Effector memory CD4-positive, alpha-beta T cell (primary cell): ENCODE measurements around the gene TBC1D9B.
"Not testable (repeated sequence)": the region's sequence is repeated elsewhere in the genome, so short reads cannot be mapped to it uniquely, and the experiment has no call there.

ENCODE experiments used
- DNase-seq, 3 donors: peaks; one replicate each; pipeline ENCODE4 v3.0.0-alpha.2; 2020
- H3K27ac ChIP-seq: 2 replicates; pipeline ENCODE4 v1.7.0; 2013; ENCODE audit warnings: mild to moderate bottlenecking, low read length, moderate library complexity; ENCODE audit not compliant: insufficient read depth, poor library complexity, severe bottlenecking
- H3K27me3 ChIP-seq: replicated peaks from 2 replicates; pipeline ENCODE4 v1.7.0; 2013; ENCODE audit warnings: mild to moderate bottlenecking, low read length; ENCODE audit not compliant: insufficient read depth, control insufficient read depth, poor library complexity, severe bottlenecking
- H3K36me3 ChIP-seq: 2 replicates; pipeline ENCODE4 v1.7.0; 2013; ENCODE audit warnings: mild to moderate bottlenecking, low read length, moderate library complexity; ENCODE audit not compliant: control insufficient read depth, insufficient read depth
- H3K4me1 ChIP-seq: 2 replicates; pipeline ENCODE4 v1.7.0; 2013; ENCODE audit warnings: low read length, mild to moderate bottlenecking; ENCODE audit not compliant: control insufficient read depth, insufficient read depth, poor library complexity, severe bottlenecking
- H3K4me3 ChIP-seq: 2 replicates; pipeline ENCODE4 v1.7.0; 2013; ENCODE audit warnings: low read length, low read depth, mild to moderate bottlenecking; ENCODE audit not compliant: insufficient read depth, poor library complexity, severe bottlenecking
- H3K9me3 ChIP-seq: 2 replicates; pipeline ENCODE4 v1.7.0; 2013; ENCODE audit warnings: mild to moderate bottlenecking, low read length, moderate library complexity; ENCODE audit not compliant: control insufficient read depth

The TBC1D9B gene

DNA sequence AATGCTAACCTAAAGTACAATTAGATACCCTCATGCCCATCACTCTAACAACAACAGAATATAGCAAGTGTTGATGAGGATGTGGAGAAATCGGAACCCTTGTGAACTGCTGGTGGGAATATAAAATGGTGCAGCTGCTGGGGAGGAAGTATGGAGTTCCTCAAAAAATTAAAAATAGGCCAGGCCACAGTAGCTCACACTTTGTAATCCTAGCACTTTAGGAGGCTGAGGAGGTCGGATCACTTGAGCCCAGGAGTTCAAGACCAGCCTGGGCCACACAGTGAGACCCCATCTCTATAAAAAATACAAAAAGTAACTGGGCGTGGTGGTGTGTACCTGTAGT, 31.1 kb downstream of the TBC1D9B start:
- Histone ChIP-seq H3K27me3 (no peaks in the 10 kb centered on the region), H3K9me3 (no peaks in the 10 kb centered on the region), H3K36me3 (peaks cover 43% of the 10 kb centered on the region), H3K4me3 (no peak overlapping the region), H3K4me1 (no peaks in the 10 kb centered on the region), H3K27ac (no peak overlapping the region)
- DNase-seq = no peak

DNA sequence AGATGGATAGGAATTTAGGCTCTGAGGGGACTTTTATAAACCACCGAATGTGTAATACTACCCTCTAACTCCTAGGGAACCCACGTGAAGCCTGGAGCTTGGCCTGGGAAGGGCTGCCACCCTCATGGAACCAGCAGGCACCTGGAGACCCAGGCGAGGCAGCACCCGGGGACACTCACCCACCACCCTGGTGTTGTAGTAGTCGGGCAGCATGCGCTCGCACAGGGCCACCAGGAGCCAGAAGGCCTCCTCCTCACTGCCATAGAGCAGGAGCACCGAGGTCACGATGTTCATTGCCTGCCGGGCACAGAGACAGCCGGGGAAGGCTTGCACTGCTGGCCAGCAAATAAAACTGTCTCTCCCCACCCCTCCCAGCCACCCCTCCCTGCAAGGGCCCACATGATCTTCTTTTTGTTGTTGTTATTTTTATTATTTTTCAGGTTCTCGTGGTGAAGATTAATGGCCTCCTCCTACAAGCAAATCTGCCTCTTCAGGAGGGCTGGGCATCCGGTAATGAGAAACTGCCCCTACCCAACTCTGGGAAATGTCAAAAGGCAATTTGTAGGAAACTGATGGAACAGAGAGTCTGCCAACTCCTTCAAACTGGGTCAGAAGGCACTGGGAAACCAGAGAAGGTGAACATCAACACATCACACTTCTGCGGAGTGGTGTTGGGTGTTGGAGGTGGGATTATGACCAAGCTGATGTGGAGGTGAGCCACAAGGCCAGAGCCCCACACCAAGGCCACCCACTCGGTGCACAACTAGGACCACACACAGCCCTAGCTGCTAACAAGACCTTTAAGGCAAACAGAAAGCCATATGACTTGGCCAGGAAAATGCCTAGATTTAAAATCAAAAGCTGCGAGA, 31.7 kb downstream of the TBC1D9B start:
- Histone ChIP-seq H3K27me3 (no peaks in the 10 kb centered on the region), H3K4me1 (no peaks in the 10 kb centered on the region), H3K27ac (no peak overlapping the region), H3K36me3 (peaks cover 43% of the 10 kb centered on the region), H3K4me3 (no peak overlapping the region), H3K9me3 (no peaks in the 10 kb centered on the region)
- no peak for DNase-seq

DNA sequence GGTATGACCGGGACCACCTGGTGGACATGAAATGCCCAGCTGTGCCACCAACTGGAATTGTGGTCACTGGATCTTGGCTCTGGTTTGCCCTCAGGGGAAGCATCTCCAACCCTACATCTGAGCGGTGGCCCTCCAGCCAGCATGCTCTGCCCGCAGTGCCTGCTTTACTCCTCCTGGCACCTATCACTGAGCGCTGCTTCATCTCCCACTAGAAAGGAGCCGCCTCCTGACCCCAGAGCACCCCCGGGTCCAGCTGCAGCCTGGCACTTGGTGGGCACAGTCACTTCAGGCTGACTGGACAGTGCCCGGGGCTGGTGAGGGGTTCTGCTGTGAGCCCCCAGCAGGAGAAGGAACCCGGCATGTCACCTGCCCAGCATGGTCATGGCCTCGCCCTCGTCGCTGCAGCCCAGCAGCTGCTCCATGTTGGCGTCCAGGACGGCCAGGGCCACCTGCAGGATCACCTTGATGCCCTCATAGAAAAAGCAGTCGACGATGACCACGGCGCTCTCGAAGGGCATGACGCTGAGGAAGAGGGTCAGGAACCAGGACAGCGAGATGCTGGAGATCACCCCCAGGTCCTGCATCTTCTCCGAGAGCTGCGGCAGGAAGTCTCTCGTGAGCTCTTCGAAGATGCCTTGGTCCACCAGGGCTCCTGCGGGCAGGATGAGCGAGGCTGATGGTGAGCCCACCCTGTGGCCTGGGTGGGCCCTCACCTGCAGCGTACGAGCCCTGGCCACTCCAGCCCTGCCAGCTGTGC, 33.0 kb downstream of the TBC1D9B start:
- Histone ChIP-seq H3K4me3 (no peak overlapping the region), H3K27ac (no peak overlapping the region), H3K36me3 (peaks cover 43% of the 10 kb centered on the region), H3K27me3 (no peaks in the 10 kb centered on the region), H3K9me3 (no peaks in the 10 kb centered on the region), H3K4me1 (no peaks in the 10 kb centered on the region)
- DNase-seq = no peak

DNA sequence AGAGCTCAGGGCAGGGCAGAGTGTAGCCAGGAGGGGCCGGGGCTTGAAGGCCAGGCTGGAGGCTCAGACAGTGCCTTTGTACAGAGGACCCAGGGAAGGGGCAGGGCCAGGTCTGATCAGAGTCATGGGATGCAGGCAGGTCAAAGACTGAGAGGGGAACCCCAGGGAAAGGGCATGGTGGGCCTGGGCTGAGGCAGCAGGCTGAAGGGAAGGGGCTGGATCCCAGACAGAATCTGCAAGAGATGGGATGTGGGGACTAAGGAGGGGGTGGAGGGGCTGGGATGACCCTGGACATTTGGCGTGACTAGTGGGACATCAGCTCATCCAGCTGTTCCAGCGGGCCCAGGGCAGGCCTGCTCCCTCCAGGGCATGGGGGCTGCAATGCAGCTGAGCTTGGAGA, 33.6 kb downstream of the TBC1D9B start:
- peaks cover 39% of the 10 kb centered on the region for H3K36me3 ChIP-seq
- H3K27ac ChIP-seq = no peak overlapping the region

DNA sequence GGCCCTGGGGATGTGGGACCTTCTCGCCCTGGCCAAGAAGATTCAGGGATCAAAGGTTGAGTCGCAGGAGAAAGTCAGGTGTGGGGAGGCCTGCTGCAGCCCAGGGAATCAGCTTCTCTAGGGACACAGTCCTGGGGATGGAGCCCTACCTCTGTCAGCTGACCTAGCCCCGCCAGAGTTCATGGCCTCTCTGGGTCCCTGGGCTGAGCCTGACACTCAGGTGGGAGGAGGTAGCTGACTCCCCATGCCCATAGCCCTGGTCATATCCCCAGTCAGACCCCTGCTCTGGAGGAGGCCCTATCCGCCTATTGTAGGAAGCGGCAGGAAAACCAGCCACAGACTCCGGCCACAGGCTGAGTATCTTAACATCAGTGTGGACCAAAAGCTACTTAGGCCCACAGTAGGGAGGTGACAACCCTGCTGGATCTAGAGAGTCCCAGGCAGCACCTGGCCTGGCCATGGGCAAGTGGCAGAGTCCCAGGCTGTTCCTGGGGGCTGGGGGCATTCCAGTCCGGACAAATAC, 34.0 kb downstream of the TBC1D9B start:
- Histone ChIP-seq H3K27ac (no peak overlapping the region), H3K4me1 (no peaks in the 10 kb centered on the region), H3K9me3 (no peaks in the 10 kb centered on the region), H3K36me3 (peaks cover 40% of the 10 kb centered on the region), H3K4me3 (no peak overlapping the region), H3K27me3 (no peaks in the 10 kb centered on the region)
- DNase-seq = no peak

More for the DNA sequence above, 33.6 kb downstream of the TBC1D9B start:
- no peaks in the 10 kb centered on the region for H3K27me3 ChIP-seq
- H3K4me1 ChIP-seq = no peaks in the 10 kb centered on the region
- H3K4me3 ChIP-seq = no peak overlapping the region
- no peaks in the 10 kb centered on the region for H3K9me3 ChIP-seq
- DNase-seq = no peak

DNA sequence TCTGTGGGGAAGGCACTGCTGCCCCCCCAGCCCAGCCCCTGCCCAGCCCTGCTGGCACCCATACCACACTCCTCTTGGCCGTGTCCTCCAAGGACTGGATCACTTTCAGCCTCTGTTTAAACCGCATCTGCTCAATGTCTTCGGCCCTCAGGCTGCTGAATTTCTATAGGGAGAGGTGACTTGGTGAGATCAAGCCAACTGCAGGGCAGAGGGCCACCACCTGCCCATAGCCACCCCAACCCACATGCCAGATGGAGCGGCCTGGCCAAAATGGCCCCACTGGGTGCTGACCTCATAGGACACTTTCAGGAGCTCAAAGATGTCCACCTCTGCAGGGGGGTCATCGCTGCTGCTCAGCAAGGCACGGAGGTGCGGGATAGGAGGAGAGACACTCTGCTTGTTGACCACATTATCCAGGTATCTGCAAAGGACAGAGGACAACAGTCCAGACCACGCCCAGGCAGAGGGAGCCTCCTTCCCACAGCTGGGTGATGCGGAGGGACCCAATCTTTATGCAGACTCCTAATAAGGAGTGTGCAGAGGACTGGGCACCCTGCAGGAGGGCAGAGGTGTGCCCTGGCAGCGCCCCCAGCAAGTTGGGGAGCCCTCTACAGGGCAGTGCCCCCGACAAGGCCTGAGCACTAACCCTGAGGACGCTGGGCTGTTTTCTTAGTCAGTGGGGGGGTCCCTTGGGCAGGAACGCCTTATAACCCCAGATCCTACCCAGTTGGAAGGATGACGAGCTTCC, 34.7 kb downstream of the TBC1D9B start:
- Histone ChIP-seq H3K4me1 (no peaks in the 10 kb centered on the region), H3K27ac (no peak overlapping the region), H3K27me3 (no peaks in the 10 kb centered on the region), H3K9me3 (no peaks in the 10 kb centered on the region), H3K36me3 (peaks cover 42% of the 10 kb centered on the region), H3K4me3 (no peak overlapping the region)
- DNase-seq = no peak

DNA sequence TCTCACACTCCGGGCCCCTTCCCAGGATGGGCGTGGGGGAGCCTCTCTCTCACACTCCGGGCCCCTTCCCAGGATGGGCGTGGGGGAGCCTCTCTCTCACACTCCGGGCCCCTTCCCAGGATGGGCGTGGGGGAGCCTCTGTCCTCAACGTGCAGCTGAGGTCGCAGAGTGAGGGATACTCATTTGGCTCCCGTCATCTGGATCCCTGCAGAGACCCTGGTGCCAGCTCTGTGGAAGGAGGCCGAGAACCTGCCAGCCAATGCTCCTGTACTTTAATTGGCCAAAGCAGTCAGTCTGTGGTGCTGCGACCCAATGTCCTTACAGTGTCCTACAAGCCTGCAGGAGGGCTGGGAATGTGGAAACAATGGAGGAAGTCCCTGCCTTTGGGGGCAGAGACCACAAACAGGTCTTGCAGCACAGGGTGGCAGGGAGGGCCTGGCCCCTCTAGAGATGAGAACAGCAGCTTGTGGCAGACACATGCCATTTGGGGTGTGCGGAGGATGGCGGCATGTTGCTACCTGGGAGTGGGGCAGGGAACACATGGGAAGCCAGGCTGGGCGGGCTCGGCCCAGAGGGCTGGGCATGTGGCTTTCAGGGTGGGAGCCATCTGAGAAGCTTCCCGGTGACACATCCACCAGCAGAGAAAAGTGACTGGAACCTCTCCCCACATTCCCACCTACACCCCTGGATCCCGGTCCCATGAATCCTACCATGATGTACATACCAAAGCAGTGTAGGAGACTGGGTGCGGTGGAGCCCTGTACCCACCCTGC, 35.5 kb downstream of the TBC1D9B start:
- H3K36me3 ChIP-seq = peaks cover 42% of the 10 kb centered on the region

DNA sequence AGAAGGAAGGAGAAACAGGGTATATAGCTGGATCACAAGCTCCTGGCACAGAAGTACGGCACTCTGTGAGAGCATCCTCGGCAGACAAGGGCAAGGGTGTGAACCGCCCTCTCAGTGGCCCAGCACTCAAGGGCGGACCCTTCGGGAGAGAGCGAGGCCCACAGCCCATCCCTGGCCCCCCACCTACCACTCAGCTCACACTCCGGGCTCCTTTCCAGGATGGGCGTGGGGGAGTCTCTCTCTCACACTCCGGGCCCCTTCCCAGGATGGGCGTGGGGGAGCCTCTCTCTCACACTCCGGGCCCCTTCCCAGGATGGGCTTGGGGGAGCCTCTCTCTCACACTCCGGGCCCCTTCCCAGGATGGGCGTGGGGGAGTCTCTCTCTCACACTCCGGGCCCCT, 36.2 kb downstream of the TBC1D9B start:
- H3K4me3 ChIP-seq, H3K27me3 ChIP-seq, H3K9me3 ChIP-seq, DNase-seq, H3K4me1 ChIP-seq, H3K27ac ChIP-seq: not testable (repeated sequence)
- H3K36me3 ChIP-seq = peaks cover 42% of the 10 kb centered on the region

More for the DNA sequence above, 35.5 kb downstream of the TBC1D9B start:
- Histone ChIP-seq H3K27ac (no peak overlapping the region), H3K9me3 (no peaks in the 10 kb centered on the region), H3K27me3 (no peaks in the 10 kb centered on the region), H3K4me3 (no peak overlapping the region), H3K4me1 (no peaks in the 10 kb centered on the region)
- no peak for DNase-seq

DNA sequence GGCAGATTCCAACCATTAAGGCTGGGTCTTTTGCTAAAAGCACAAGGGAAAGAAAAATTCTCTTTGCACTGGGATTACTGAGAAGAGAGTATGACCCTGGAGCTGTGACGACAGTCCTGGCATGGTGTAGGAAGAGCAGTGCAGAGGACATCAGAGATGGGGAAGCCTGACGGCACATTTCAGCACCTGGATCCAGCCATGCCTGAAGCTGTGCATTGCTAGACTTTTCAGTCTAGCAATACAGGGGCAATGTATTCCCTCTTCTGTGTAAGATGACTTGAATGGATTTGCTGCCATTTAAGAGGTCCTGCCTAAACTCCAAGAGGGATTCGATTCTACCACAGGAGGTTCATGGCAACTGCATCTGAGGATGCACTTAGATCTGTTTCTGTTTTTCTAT, 36.7 kb downstream of the TBC1D9B start:
- H3K9me3 ChIP-seq = no peaks in the 10 kb centered on the region
- no peak overlapping the region for H3K4me3 ChIP-seq
- DNase-seq = no peak
- H3K27me3 ChIP-seq = no peaks in the 10 kb centered on the region
- peaks cover 36% of the 10 kb centered on the region for H3K36me3 ChIP-seq
- no peaks in the 10 kb centered on the region for H3K4me1 ChIP-seq
- H3K27ac ChIP-seq = no peak overlapping the region
